ENCODE measurements around the gene VTI1A.

VTI1A gene

GRCh38 chr10:112793202-112793921 is 346.3 kb downstream of the VTI1A start:
- H3K9me3 ChIP-seq (ENCODE audit: low read depth, low read length): no peaks in the 10 kb centered on the region
- no peak overlapping the region for H3K4me3 ChIP-seq
- DNase-seq (ENCODE audit: low read depth, low spot score): no peak
- TF ChIP-seq EZH2 (IDR thresholded peaks at IDR 0.05) (no peak), POLR2AphosphoS5 (IDR thresholded peaks at IDR 0.05; ENCODE audit: borderline replicate concordance, low read depth, low read length) (no peak), FOXP2 (optimal IDR thresholded peaks at IDR 0.05; ENCODE audit: control extremely low read depth, extremely low read length, insufficient read depth) (no peak)
- H3K9ac ChIP-seq (ENCODE audit: insufficient read length): no peak overlapping the region
- H3K36me3 ChIP-seq (ENCODE audit: insufficient read depth, low read length): no peaks in the 10 kb centered on the region
- H3K27ac ChIP-seq: no peak overlapping the region

DNA sequence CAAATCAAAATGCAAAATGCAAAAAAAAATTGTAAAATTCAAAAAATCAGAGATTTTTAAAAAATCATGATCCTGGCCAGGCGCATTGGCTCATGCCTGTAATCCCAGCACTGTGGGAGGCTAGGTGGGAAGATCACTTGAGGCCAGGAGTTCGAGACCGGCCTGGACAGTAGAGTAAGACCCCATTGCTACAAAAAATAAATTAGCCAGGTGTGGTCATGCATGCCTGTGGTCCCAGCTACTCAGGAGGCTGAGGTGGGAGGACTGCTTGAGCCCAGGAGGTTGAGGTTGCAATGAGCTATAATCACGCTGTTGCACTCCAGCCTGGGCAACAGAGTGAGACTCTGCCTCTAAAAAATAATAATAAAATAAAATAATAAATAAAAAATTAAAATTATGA is 347.2 kb downstream of the VTI1A start:
- TF ChIP-seq POLR2AphosphoS5 (IDR thresholded peaks at IDR 0.05; ENCODE audit: borderline replicate concordance, low read depth, low read length): no peak
- TF ChIP-seq FOXP2 (optimal IDR thresholded peaks at IDR 0.05; ENCODE audit: control extremely low read depth, extremely low read length, insufficient read depth): no peak
- TF ChIP-seq EZH2 (IDR thresholded peaks at IDR 0.05): no peak
- Histone ChIP-seq H3K9ac (ENCODE audit: insufficient read length) (no peak overlapping the region), H3K27ac (no peak overlapping the region), H3K4me3 (no peak overlapping the region), H3K9me3 (ENCODE audit: low read depth, low read length) (no peaks in the 10 kb centered on the region), H3K36me3 (ENCODE audit: insufficient read depth, low read length) (no peaks in the 10 kb centered on the region)
- DNase-seq (ENCODE audit: low read depth, low spot score): no peak

- Histone ChIP-seq H3K9me3 (ENCODE audit: low read depth, low read length) (no peaks in the 10 kb centered on the region), H3K9ac (ENCODE audit: insufficient read length) (no peak overlapping the region)
Observed at GRCh38 chr10:112795067-112795466, 348.1 kb downstream of the VTI1A start.

GRCh38 chr10:112797197-112797596 is 350.2 kb downstream of the VTI1A start:
- TF ChIP-seq FOXP2 (optimal IDR thresholded peaks at IDR 0.05; ENCODE audit: control extremely low read depth, extremely low read length, insufficient read depth) (no peak), EZH2 (IDR thresholded peaks at IDR 0.05) (no peak), POLR2AphosphoS5 (IDR thresholded peaks at IDR 0.05; ENCODE audit: borderline replicate concordance, low read depth, low read length) (no peak)
- Histone ChIP-seq H3K27ac (no peak overlapping the region), H3K9me3 (ENCODE audit: low read depth, low read length) (no peaks in the 10 kb centered on the region), H3K9ac (ENCODE audit: insufficient read length) (no peak overlapping the region), H3K36me3 (ENCODE audit: insufficient read depth, low read length) (no peaks in the 10 kb centered on the region), H3K4me3 (no peak overlapping the region)
- DNase-seq (ENCODE audit: low read depth, low spot score): no peak

More at GRCh38 chr10:112795067-112795466, 348.1 kb downstream of the VTI1A start:
- TF ChIP-seq EZH2 (IDR thresholded peaks at IDR 0.05) (no peak), FOXP2 (optimal IDR thresholded peaks at IDR 0.05; ENCODE audit: control extremely low read depth, extremely low read length, insufficient read depth) (no peak), POLR2AphosphoS5 (IDR thresholded peaks at IDR 0.05; ENCODE audit: borderline replicate concordance, low read depth, low read length) (no peak)
- DNase-seq (ENCODE audit: low read depth, low spot score): no peak
- H3K36me3 ChIP-seq (ENCODE audit: insufficient read depth, low read length): no peaks in the 10 kb centered on the region
- H3K27ac ChIP-seq: no peak overlapping the region
- no peak overlapping the region for H3K4me3 ChIP-seq

DNA sequence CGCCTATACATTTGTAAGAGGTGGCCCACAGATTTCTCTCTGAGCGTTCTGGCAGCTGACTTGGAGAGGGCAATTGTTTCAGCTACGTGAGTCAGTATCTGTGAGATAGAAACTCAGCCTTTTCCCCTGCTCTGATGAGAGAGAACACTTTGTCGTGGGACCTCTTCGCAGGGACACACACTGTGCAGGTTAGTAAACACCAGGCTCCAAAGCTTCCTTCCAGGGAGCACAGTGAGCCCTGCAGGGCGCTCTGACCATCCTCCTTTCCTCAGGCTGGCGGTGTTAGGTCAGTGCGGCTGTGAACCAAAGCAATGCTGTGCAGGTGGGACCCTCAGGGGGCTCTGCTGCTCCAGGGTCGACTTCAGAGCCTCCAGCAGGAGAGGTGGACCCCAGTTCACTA is 350.8 kb downstream of the VTI1A start:
- Histone ChIP-seq H3K27ac (no peak overlapping the region), H3K9me3 (ENCODE audit: low read depth, low read length) (no peaks in the 10 kb centered on the region), H3K36me3 (ENCODE audit: insufficient read depth, low read length) (no peaks in the 10 kb centered on the region), H3K4me3 (no peak overlapping the region), H3K9ac (ENCODE audit: insufficient read length) (no peak overlapping the region)
- TF ChIP-seq EZH2 (IDR thresholded peaks at IDR 0.05) (no peak), FOXP2 (optimal IDR thresholded peaks at IDR 0.05; ENCODE audit: control extremely low read depth, extremely low read length, insufficient read depth) (no peak), POLR2AphosphoS5 (IDR thresholded peaks at IDR 0.05; ENCODE audit: borderline replicate concordance, low read depth, low read length) (no peak)
- DNase-seq (ENCODE audit: low read depth, low spot score): no peak

DNA sequence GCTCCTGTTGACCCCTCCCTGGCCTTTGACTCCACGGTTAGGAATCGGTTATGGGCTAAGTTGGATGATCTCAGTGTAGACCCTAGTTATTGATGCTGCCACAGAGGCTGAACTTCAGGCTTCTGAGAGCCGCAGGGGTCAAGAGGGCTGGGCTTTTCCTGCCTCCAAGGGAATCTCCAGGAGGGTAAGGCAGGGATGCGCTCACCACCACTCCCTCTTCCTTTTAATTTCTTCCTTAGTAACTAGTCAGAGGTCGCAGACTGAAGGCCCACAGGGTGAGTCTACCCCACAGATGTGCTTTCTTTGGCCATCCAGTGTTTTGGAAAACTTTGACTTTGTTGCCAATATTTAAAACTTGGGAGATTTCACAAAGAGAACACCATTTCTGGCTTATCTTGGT is 352.0 kb downstream of the VTI1A start:
- H3K27ac ChIP-seq: no peak overlapping the region
- no peak overlapping the region for H3K9ac ChIP-seq (ENCODE audit: insufficient read length)
- H3K36me3 ChIP-seq (ENCODE audit: insufficient read depth, low read length): no peaks in the 10 kb centered on the region
- H3K9me3 ChIP-seq (ENCODE audit: low read depth, low read length): no peaks in the 10 kb centered on the region
- H3K4me3 ChIP-seq: no peak overlapping the region
- DNase-seq (ENCODE audit: low read depth, low spot score): no peak
- TF ChIP-seq EZH2 (IDR thresholded peaks at IDR 0.05) (no peak), POLR2AphosphoS5 (IDR thresholded peaks at IDR 0.05; ENCODE audit: borderline replicate concordance, low read depth, low read length) (no peak), FOXP2 (optimal IDR thresholded peaks at IDR 0.05; ENCODE audit: control extremely low read depth, extremely low read length, insufficient read depth) (no peak)

- no peak overlapping the region for H3K9ac ChIP-seq (ENCODE audit: insufficient read length)
- H3K36me3 ChIP-seq (ENCODE audit: insufficient read depth, low read length): no peaks in the 10 kb centered on the region
- H3K27ac ChIP-seq: no peak overlapping the region
- TF ChIP-seq POLR2AphosphoS5 (IDR thresholded peaks at IDR 0.05; ENCODE audit: borderline replicate concordance, low read depth, low read length): no peak
- no peak for TF ChIP-seq FOXP2 (optimal IDR thresholded peaks at IDR 0.05; ENCODE audit: control extremely low read depth, extremely low read length, insufficient read depth)
- TF ChIP-seq EZH2 (IDR thresholded peaks at IDR 0.05): no peak
- H3K9me3 ChIP-seq (ENCODE audit: low read depth, low read length): no peaks in the 10 kb centered on the region
- no peak overlapping the region for H3K4me3 ChIP-seq
- DNase-seq (ENCODE audit: low read depth, low spot score): no peak
Observed at GRCh38 chr10:112799726-112800510, 352.9 kb downstream of the VTI1A start.

- TF ChIP-seq FOXP2 (optimal IDR thresholded peaks at IDR 0.05; ENCODE audit: control extremely low read depth, extremely low read length, insufficient read depth): no peak
- DNase-seq (ENCODE audit: low read depth, low spot score): no peak
- Histone ChIP-seq H3K27ac (no peak overlapping the region), H3K9ac (ENCODE audit: insufficient read length) (no peak overlapping the region), H3K36me3 (ENCODE audit: insufficient read depth, low read length) (no peaks in the 10 kb centered on the region), H3K9me3 (ENCODE audit: low read depth, low read length) (no peaks in the 10 kb centered on the region), H3K4me3 (no peak overlapping the region)
Observed at GRCh38 chr10:112801004-112801403, 354.0 kb downstream of the VTI1A start.

All from SK-N-MC (cell line).